Activated CD4-positive, alpha-beta memory T cell treated with anti-CD3 and anti-CD28 coated beads, Interleukin-2, amount 10 ng/mL, durations not matched to agents 7 days and 5 days (primary cell): ENCODE results near the gene MEGF11. TPM values are rescaled to one million over a fixed set of nuclear protein-coding genes. Genes with fewer than 3 reads are reported as not detected.

ENCODE experiments used
- CTCF ChIA-PET: fragments of 350-600 bp; sonication (Branson Sonifier 250); formaldehyde crosslinking; loops from one replicate; lab custom pipeline; 2021; ENCODE audit warnings: antibody characterized with exemption, inconsistent platforms; lab: Charles Lee
- POLR2A ChIA-PET: fragments of 350-600 bp; sonication (Branson Sonifier 250); formaldehyde crosslinking; loops from one replicate; lab custom pipeline; 2021; ENCODE audit warnings: antibody characterized with exemption; lab: Charles Lee
- DNase-seq: peaks from one replicate; pipeline ENCODE4 v3.0.0-alpha.2; 2020
- H3K27ac Mint-ChIP-seq: one replicate; pipeline ENCODE4 v1.8.0; 2021; ENCODE audit warnings: mild to moderate bottlenecking, mixed read lengths
- H3K27me3 Mint-ChIP-seq: one replicate; pipeline ENCODE4 v1.8.0; 2021; ENCODE audit warnings: mixed read lengths
- H3K36me3 Mint-ChIP-seq: one replicate; pipeline ENCODE4 v1.8.0; 2021; ENCODE audit warnings: low read depth, mixed read lengths
- H3K4me1 Mint-ChIP-seq: one replicate; pipeline ENCODE4 v1.8.0; 2021; ENCODE audit warnings: mixed read lengths
- H3K4me3 Mint-ChIP-seq: one replicate; pipeline ENCODE4 v1.8.0; 2021; ENCODE audit warnings: mild to moderate bottlenecking, mixed read lengths
- H3K9me3 Mint-ChIP-seq: one replicate; pipeline ENCODE4 v1.8.0; 2021; ENCODE audit warnings: mixed read lengths
- total RNA-seq, 2 experiments: library from RNA; stranded (reverse); gene quantifications; one replicate each; pipeline ENCODE4 v1.2.3, GENCODE V29; 2021

Gene MEGF11
- total RNA-seq, 2 experiments from 2014 or later = not detected

GRCh38 chr15:65914386-65914785 lies 339.2 kb downstream of the MEGF11 start:
- no peak for DNase-seq
- Mint-ChIP-seq H3K4me1 (peaks cover 28% of the 10 kb centered on the region), H3K9me3 (no peaks in the 10 kb centered on the region), H3K27me3 (no peaks in the 10 kb centered on the region), H3K36me3 (no peaks in the 10 kb centered on the region), H3K4me3 (no peak overlapping the region), H3K27ac (no peak overlapping the region)
- POLR2A ChIA-PET = no interaction called here
- CTCF ChIA-PET = no interaction called here

- H3K4me3 Mint-ChIP-seq = no peak overlapping the region
- POLR2A ChIA-PET = no interaction called here
- H3K9me3 Mint-ChIP-seq = no peaks in the 10 kb centered on the region
- H3K4me1 Mint-ChIP-seq = peaks cover 24% of the 10 kb centered on the region
- no peaks in the 10 kb centered on the region for H3K27me3 Mint-ChIP-seq
- H3K36me3 Mint-ChIP-seq = no peaks in the 10 kb centered on the region
- no peak for DNase-seq
- CTCF ChIA-PET = no interaction called here
- no peak overlapping the region for H3K27ac Mint-ChIP-seq
Measured at GRCh38 chr15:65913631-65914199, 339.8 kb downstream of the MEGF11 start.

GRCh38 chr15:65912235-65912634 lies 341.3 kb downstream of the MEGF11 start:
- Mint-ChIP-seq H3K4me3 (no peak overlapping the region), H3K27me3 (no peaks in the 10 kb centered on the region), H3K36me3 (peaks cover 4% of the 10 kb centered on the region), H3K4me1 (peaks cover 11% of the 10 kb centered on the region), H3K9me3 (no peaks in the 10 kb centered on the region), H3K27ac (no peak overlapping the region)
- ChIA-PET CTCF (no interaction called here), POLR2A (no interaction called here)
- no peak for DNase-seq

- no peak for DNase-seq
- Mint-ChIP-seq H3K36me3 (peaks cover 12% of the 10 kb centered on the region), H3K9me3 (no peaks in the 10 kb centered on the region), H3K4me1 (no peaks in the 10 kb centered on the region), H3K27me3 (no peaks in the 10 kb centered on the region), H3K4me3 (no peak overlapping the region), H3K27ac (no peak overlapping the region)
- ChIA-PET CTCF (interaction anchor here (0.6 kb wide), 1 partner anchor 600 kb away, joined by 3 read pairs; no protein-coding TSS in a partner anchor), POLR2A (no interaction called here)
Measured at GRCh38 chr15:65910341-65910740, 343.2 kb downstream of the MEGF11 start.

GRCh38 chr15:65909831-65910230 lies 343.7 kb downstream of the MEGF11 start:
- POLR2A ChIA-PET = interaction anchor here (0.8 kb wide), 1 partner anchor 9 kb away, joined by 3 read pairs; no protein-coding TSS in a partner anchor
- H3K4me3 Mint-ChIP-seq = no peak overlapping the region

GRCh38 chr15:65908876-65909275 lies 344.7 kb downstream of the MEGF11 start:
- ChIA-PET CTCF (no interaction called here), POLR2A (no interaction called here)
- Mint-ChIP-seq H3K36me3 (peaks cover 21% of the 10 kb centered on the region), H3K27ac (no peak overlapping the region), H3K4me3 (no peak overlapping the region), H3K27me3 (no peaks in the 10 kb centered on the region), H3K4me1 (no peaks in the 10 kb centered on the region), H3K9me3 (no peaks in the 10 kb centered on the region)
- no peak for DNase-seq

More at GRCh38 chr15:65909831-65910230, 343.7 kb downstream of the MEGF11 start:
- CTCF ChIA-PET = interaction anchor here (0.6 kb wide), 1 partner anchor 601 kb away, joined by 3 read pairs; no protein-coding TSS in a partner anchor
- Mint-ChIP-seq H3K27ac (no peak overlapping the region), H3K4me1 (no peaks in the 10 kb centered on the region), H3K36me3 (peaks cover 16% of the 10 kb centered on the region), H3K27me3 (no peaks in the 10 kb centered on the region), H3K9me3 (no peaks in the 10 kb centered on the region)
- no peak for DNase-seq

- peaks cover 6% of the 10 kb centered on the region for H3K4me1 Mint-ChIP-seq
- POLR2A ChIA-PET = no interaction called here
- H3K9me3 Mint-ChIP-seq = no peaks in the 10 kb centered on the region
- CTCF ChIA-PET = no interaction called here
- no peak overlapping the region for H3K4me3 Mint-ChIP-seq
- H3K36me3 Mint-ChIP-seq = peaks cover 27% of the 10 kb centered on the region
- no peaks in the 10 kb centered on the region for H3K27me3 Mint-ChIP-seq
- DNase-seq = no peak
- no peak overlapping the region for H3K27ac Mint-ChIP-seq
Measured at GRCh38 chr15:65907661-65908060, 345.9 kb downstream of the MEGF11 start.

GRCh38 chr15:65906396-65906795 lies 347.2 kb downstream of the MEGF11 start:
- ChIA-PET POLR2A (interaction anchor here (1.0 kb wide), 1 partner anchor 10 kb away, joined by 3 read pairs; no protein-coding TSS in a partner anchor), CTCF (interaction anchor here (0.7 kb wide), 1 partner anchor 185 kb away, joined by 3 read pairs; no protein-coding TSS in a partner anchor)
- DNase-seq = no peak
- Mint-ChIP-seq H3K9me3 (no peaks in the 10 kb centered on the region), H3K36me3 (peaks cover 31% of the 10 kb centered on the region), H3K4me1 (peaks cover 18% of the 10 kb centered on the region), H3K4me3 (no peak overlapping the region), H3K27ac (no peak overlapping the region), H3K27me3 (no peaks in the 10 kb centered on the region)

GRCh38 chr15:65904301-65904700 lies 349.2 kb downstream of the MEGF11 start:
- peaks cover 19% of the 10 kb centered on the region for H3K4me1 Mint-ChIP-seq
- no peaks in the 10 kb centered on the region for H3K9me3 Mint-ChIP-seq
- ChIA-PET CTCF (no interaction called here), POLR2A (interaction anchor here (0.6 to 0.9 kb wide), 2 partner anchors 12 to 47 kb away, joined by 3 to 4 read pairs; no protein-coding TSS in a partner anchor)
- DNase-seq = no peak
- peaks cover 44% of the 10 kb centered on the region for H3K36me3 Mint-ChIP-seq
- no peak overlapping the region for H3K27ac Mint-ChIP-seq
- H3K27me3 Mint-ChIP-seq = no peaks in the 10 kb centered on the region
- H3K4me3 Mint-ChIP-seq = no peak overlapping the region

GRCh38 chr15:65903296-65904073 lies 350.1 kb downstream of the MEGF11 start:
- H3K4me3 Mint-ChIP-seq = no peak overlapping the region
- no peaks in the 10 kb centered on the region for H3K9me3 Mint-ChIP-seq
- ChIA-PET POLR2A (interaction anchor here (0.6 to 0.9 kb wide), 2 partner anchors 13 to 96 kb away, joined by 3 read pairs; no protein-coding TSS in a partner anchor), CTCF (interaction anchor here (0.6 kb wide), 2 partner anchors 24 to 117 kb away, joined by 5 read pairs; no protein-coding TSS in a partner anchor)
- H3K27me3 Mint-ChIP-seq = no peaks in the 10 kb centered on the region
- H3K36me3 Mint-ChIP-seq = peaks cover 50% of the 10 kb centered on the region
- no peak overlapping the region for H3K27ac Mint-ChIP-seq
- no peak for DNase-seq
- H3K4me1 Mint-ChIP-seq = peaks cover 19% of the 10 kb centered on the region

GRCh38 chr15:65902373-65902772 lies 351.2 kb downstream of the MEGF11 start:
- ChIA-PET POLR2A (interaction anchor here (0.8 to 1.8 kb wide), 3 partner anchors 9 to 32 kb away, joined by 3 to 5 read pairs (median 4); partner anchors contain the start of gene RAB11A), CTCF (no interaction called here)
- Mint-ChIP-seq H3K4me3 (no peak overlapping the region), H3K27me3 (no peaks in the 10 kb centered on the region), H3K36me3 (peaks cover 51% of the 10 kb centered on the region), H3K4me1 (peaks cover 19% of the 10 kb centered on the region), H3K27ac (no peak overlapping the region), H3K9me3 (no peaks in the 10 kb centered on the region)
- DNase-seq = no peak

GRCh38 chr15:65901836-65902235 lies 351.7 kb downstream of the MEGF11 start:
- ChIA-PET POLR2A (interaction anchor here (0.8 to 1.8 kb wide), 3 partner anchors 9 to 32 kb away, joined by 3 to 5 read pairs (median 4); partner anchors contain the start of gene RAB11A), CTCF (interaction anchor here (1.2 kb wide), 1 partner anchor 33 kb away, joined by 3 read pairs; the partner anchor contains the start of gene RAB11A)
- Mint-ChIP-seq H3K27ac (no peak overlapping the region), H3K4me3 (no peak overlapping the region), H3K27me3 (no peaks in the 10 kb centered on the region), H3K36me3 (peaks cover 52% of the 10 kb centered on the region), H3K4me1 (peaks cover 19% of the 10 kb centered on the region), H3K9me3 (no peaks in the 10 kb centered on the region)
- DNase-seq = no peak

GRCh38 chr15:65901336-65901735 lies 352.2 kb downstream of the MEGF11 start:
- Mint-ChIP-seq H3K27me3 (no peaks in the 10 kb centered on the region), H3K4me3 (no peak overlapping the region), H3K4me1 (peaks cover 19% of the 10 kb centered on the region), H3K27ac (no peak overlapping the region), H3K9me3 (no peaks in the 10 kb centered on the region), H3K36me3 (peaks cover 55% of the 10 kb centered on the region)
- POLR2A ChIA-PET = interaction anchor here (1.3 to 1.8 kb wide), 2 partner anchors 30 to 31 kb away, joined by 4 to 5 read pairs; partner anchors contain the start of gene RAB11A
- no peak for DNase-seq
- CTCF ChIA-PET = interaction anchor here (1.2 kb wide), 1 partner anchor 32 kb away, joined by 3 read pairs; the partner anchor contains the start of gene RAB11A
